HL-60 (cell line): ENCODE data around the gene CLCA1.

ENCODE experiments used
- DNase-seq, 2 experiments: peaks; one replicate each; pipeline ENCODE4 v3.0.0-alpha.2; 2010 to 2020; ENCODE audit warnings: low read depth in 1 of 2, low spot score in 1 of 2
- H3K27ac ChIP-seq: fragments of 250-450 bp; sonication (Bioruptor Pico); replicated peaks from 2 replicates; pipeline ENCODE4 v1.5.1; 2020; ENCODE audit warnings: mild to moderate bottlenecking, moderate library complexity
- H3K27me3 ChIP-seq: fragments of 250-450 bp; sonication (Bioruptor Pico); 2 replicates; pipeline ENCODE4 v1.5.1; 2021; ENCODE audit warnings: mild to moderate bottlenecking, moderate library complexity; ENCODE audit not compliant: insufficient read depth, poor library complexity, severe bottlenecking
- H3K4me3 ChIP-seq: replicated peaks from 2 replicates; pipeline ENCODE4 v1.5.1; 2011; ENCODE audit warnings: mild to moderate bottlenecking, control low read depth, low read length; ENCODE audit not compliant: insufficient read depth
- GABPA ChIP-seq: IDR thresholded peaks from 2 replicates; pipeline ENCODE4 v1.6.1; 2012; ENCODE audit warnings: low read depth
- POLR2AphosphoS5 ChIP-seq: IDR thresholded peaks from 2 replicates; pipeline ENCODE4 v1.6.1; 2012; ENCODE audit warnings: low read depth
- REST ChIP-seq: IDR thresholded peaks from 2 replicates; pipeline ENCODE4 v1.6.1; 2012; ENCODE audit warnings: low read depth; ENCODE audit not compliant: insufficient replicate concordance
- SPI1 ChIP-seq: IDR thresholded peaks from 2 replicates; pipeline ENCODE4 v1.6.1; 2012; ENCODE audit warnings: low read depth, mild to moderate bottlenecking, borderline replicate concordance
- TF ChIP-seq, protein P1 (sequence below): IDR thresholded peaks from one replicate; pipeline ENCODE4 v1.5.1; 2011; ENCODE audit warnings: low read length, control low read depth, inconsistent platforms; ENCODE audit not compliant: insufficient read depth

CLCA1 gene

GRCh38 chr1:86542631-86543030 is 73.9 kb downstream of the CLCA1 start:
- no peak for TF ChIP-seq POLR2AphosphoS5
- TF ChIP-seq GABPA = no peak
- TF ChIP-seq, protein P1, sequence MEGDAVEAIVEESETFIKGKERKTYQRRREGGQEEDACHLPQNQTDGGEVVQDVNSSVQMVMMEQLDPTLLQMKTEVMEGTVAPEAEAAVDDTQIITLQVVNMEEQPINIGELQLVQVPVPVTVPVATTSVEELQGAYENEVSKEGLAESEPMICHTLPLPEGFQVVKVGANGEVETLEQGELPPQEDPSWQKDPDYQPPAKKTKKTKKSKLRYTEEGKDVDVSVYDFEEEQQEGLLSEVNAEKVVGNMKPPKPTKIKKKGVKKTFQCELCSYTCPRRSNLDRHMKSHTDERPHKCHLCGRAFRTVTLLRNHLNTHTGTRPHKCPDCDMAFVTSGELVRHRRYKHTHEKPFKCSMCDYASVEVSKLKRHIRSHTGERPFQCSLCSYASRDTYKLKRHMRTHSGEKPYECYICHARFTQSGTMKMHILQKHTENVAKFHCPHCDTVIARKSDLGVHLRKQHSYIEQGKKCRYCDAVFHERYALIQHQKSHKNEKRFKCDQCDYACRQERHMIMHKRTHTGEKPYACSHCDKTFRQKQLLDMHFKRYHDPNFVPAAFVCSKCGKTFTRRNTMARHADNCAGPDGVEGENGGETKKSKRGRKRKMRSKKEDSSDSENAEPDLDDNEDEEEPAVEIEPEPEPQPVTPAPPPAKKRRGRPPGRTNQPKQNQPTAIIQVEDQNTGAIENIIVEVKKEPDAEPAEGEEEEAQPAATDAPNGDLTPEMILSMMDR = no peak
- no peak for TF ChIP-seq SPI1
- TF ChIP-seq REST = no peak
- no peak overlapping the region for H3K27ac ChIP-seq
- H3K27me3 ChIP-seq = no peaks in the 10 kb centered on the region
- H3K4me3 ChIP-seq = no peak overlapping the region
- DNase-seq = no peak

- no peak for DNase-seq
- H3K4me3 ChIP-seq = no peak within 1 kb of the TSS
- H3K27me3 ChIP-seq = no peaks in the 10 kb centered on the region
- TF ChIP-seq POLR2AphosphoS5 = no peak
- TF ChIP-seq, protein P1 = no peak
- TF ChIP-seq GABPA = no peak
- TF ChIP-seq SPI1 = no peak
- TF ChIP-seq REST = no peak
- no peak within 1 kb of the TSS for H3K27ac ChIP-seq
Observed at GRCh38 chr1:86546787-86547221, 78.1 kb downstream of the CLCA1 start, which contains the start of gene CLCA4. TSS of gene CLCA4 (plus strand) at chr1:86547078. CDS start at chr1:86547120, 42 bp downstream.

DNA sequence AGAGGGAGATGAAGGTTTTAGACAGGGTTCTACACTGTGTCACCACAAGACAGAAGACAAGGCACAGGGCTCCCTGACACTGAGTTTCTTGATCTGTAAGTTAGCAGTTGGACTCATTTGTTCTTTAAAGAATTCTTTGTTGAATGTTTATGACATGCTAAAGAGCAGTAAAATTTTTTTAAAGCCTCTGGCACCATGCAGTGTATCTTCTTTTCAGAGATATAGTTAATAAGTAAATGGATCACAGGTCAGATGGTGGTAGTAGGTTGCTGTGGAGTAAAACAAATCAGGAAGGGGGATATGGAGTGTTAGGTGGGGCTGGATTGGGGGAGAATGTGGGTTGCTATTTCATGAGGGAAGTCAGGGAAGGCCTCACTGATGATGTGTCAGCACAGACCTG is 80.1 kb downstream of the CLCA1 start:
- Histone ChIP-seq H3K27ac (no peak overlapping the region), H3K4me3 (no peak overlapping the region), H3K27me3 (no peaks in the 10 kb centered on the region)
- no peak for DNase-seq
- TF ChIP-seq GABPA (no peak), SPI1 (no peak), POLR2AphosphoS5 (no peak), REST (no peak)
- TF ChIP-seq, protein P1 = no peak
